ENCODE measurements around the gene CAVIN4. TPM values are rescaled to one million over a fixed set of nuclear protein-coding genes. Genes with fewer than 3 reads are reported as not detected.

CAVIN4 gene
- total RNA-seq, 1 donor from 2014 or later = 0.53 TPM

DNA sequence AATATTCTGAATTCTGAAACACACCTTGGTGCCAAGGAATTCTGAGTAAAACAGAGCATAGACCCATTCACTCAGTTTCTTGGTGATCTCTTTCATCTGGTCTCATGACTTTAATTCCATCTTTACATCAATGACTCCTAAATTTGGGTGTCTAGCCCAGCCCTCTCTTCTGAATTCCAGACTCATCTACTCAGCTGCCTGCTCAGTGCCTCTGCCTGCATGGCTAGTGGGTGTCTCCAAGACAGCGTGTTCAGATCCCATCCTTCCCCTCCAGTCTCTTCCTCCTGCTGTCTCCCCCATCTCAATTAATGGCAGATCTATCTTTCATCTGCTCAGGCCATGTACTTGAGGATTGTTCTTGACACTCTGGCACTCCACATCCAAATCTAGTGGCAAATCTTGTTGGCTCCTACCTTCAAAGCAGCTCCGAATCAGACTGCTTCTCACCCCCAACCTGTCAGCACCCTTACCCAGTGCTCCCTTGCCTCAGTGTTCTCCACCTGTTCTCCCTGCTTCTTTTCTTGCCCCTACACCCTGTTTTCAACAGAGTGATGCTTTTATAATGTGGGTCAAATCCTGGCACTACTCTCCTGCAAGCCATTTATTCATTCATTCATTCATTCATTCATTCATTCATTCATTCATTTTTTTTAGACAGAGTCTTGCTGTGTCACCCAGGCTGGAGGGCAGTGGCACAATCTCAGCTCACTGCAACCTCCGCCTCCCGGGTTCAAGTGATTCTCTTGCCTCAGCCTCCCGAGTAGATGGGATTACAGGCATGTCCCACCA is 5.3 kb downstream of the CAVIN4 start:
- FAIRE-seq = no peak
- Histone ChIP-seq H3K4me3 (ENCODE audit: low read depth, low read length) (no peak overlapping the region), H3K27me3 (ENCODE audit: control insufficient read depth, insufficient read depth, low read length) (no peaks in the 10 kb centered on the region), H3K36me3 (ENCODE audit: control insufficient read depth, insufficient read depth, low read length) (no peaks in the 10 kb centered on the region)
- no peak for TF ChIP-seq CTCF (IDR thresholded peaks at IDR 0.05; ENCODE audit: insufficient read depth, low read length, severe bottlenecking)
- DNase-seq (ENCODE audit: low read depth) = no peak

DNA sequence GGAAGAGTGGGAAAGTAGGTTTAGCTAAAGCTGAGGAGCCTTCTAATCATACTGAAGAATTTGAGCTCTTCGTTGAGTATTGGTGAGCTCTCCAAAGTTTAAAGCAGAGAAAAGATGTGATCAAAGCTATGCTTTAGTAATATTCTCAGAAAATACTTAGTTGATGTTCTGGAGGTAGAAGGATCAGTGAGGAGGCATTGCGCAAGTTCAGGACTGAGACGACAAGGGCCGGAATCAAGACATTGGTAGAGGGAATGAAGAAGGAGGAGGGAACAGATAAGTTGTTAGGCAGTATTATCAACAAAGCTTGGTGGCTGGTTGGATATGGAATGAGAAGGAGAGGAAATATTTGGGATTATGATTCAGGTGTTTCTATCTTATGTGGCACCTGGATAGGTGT is 7.1 kb downstream of the CAVIN4 start:
- TF ChIP-seq CTCF (IDR thresholded peaks at IDR 0.05; ENCODE audit: insufficient read depth, low read length, severe bottlenecking) = no peak
- FAIRE-seq (no peak), DNase-seq (ENCODE audit: low read depth) (no peak)
- Histone ChIP-seq H3K27me3 (ENCODE audit: control insufficient read depth, insufficient read depth, low read length) (no peaks in the 10 kb centered on the region), H3K36me3 (ENCODE audit: control insufficient read depth, insufficient read depth, low read length) (no peaks in the 10 kb centered on the region), H3K4me3 (ENCODE audit: low read depth, low read length) (no peak overlapping the region)

GRCh38 chr9:100586093-100586492 is 8.2 kb downstream of the CAVIN4 start:
- H3K4me3 ChIP-seq (ENCODE audit: low read depth, low read length) = no peak overlapping the region
- FAIRE-seq = no peak
- H3K27me3 ChIP-seq (ENCODE audit: control insufficient read depth, insufficient read depth, low read length) = no peaks in the 10 kb centered on the region
- no peak for TF ChIP-seq CTCF (IDR thresholded peaks at IDR 0.05; ENCODE audit: insufficient read depth, low read length, severe bottlenecking)
- DNase-seq (ENCODE audit: low read depth) = no peak
- no peaks in the 10 kb centered on the region for H3K36me3 ChIP-seq (ENCODE audit: control insufficient read depth, insufficient read depth, low read length)

DNA sequence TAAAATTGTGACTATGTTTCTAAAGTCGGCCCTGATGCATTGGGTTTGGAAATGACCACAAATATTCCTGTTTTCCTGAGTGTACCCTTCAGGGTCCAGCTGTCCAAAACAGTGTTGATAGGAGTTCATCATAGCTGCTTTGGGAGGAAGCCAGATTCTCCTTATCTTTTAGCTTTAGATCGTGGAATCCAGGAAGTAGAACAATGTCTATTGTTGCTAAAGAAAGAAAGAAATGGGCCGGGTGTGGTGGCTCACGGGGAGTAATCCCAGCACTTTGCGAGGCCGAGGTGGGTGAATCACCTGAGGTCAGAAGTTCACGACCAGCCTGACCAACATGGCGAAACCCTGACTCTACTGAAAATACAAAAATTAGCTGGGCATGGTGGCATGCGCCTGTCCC is 9.5 kb downstream of the CAVIN4 start:
- no peak for TF ChIP-seq CTCF (IDR thresholded peaks at IDR 0.05; ENCODE audit: insufficient read depth, low read length, severe bottlenecking)
- FAIRE-seq = no peak
- no peak overlapping the region for H3K4me3 ChIP-seq (ENCODE audit: low read depth, low read length)
- no peak for DNase-seq (ENCODE audit: low read depth)
- H3K27me3 ChIP-seq (ENCODE audit: control insufficient read depth, insufficient read depth, low read length) = no peaks in the 10 kb centered on the region
- H3K36me3 ChIP-seq (ENCODE audit: control insufficient read depth, insufficient read depth, low read length) = no peaks in the 10 kb centered on the region

DNA sequence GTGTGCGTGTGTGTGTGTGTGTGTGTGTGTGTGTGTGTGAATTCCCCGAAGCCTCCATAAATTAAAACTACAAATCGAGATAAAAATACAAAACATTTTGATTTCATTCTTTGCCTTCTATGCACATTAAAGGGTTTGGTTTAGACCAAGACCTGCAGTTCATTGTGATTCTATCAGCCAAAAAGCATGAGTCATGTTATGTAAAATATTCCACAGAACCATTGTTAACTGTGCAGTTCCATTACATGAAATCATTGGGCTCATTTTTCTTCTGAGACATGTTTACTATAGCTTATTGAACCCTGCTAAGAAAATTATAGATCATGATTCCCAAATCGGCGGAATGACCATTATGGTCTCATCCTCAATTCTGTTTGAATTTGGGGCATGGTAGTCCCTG is 11.7 kb downstream of the CAVIN4 start:
- Histone ChIP-seq H3K4me3 (ENCODE audit: low read depth, low read length) (no peak overlapping the region), H3K27me3 (ENCODE audit: control insufficient read depth, insufficient read depth, low read length) (no peaks in the 10 kb centered on the region), H3K36me3 (ENCODE audit: control insufficient read depth, insufficient read depth, low read length) (no peaks in the 10 kb centered on the region)
- no peak for TF ChIP-seq CTCF (IDR thresholded peaks at IDR 0.05; ENCODE audit: insufficient read depth, low read length, severe bottlenecking)
- no peak for FAIRE-seq
- peak; percentile 35 for DNase-seq (ENCODE audit: low read depth)

GRCh38 chr9:100590481-100590880 is 12.6 kb downstream of the CAVIN4 start:
- Histone ChIP-seq H3K27me3 (ENCODE audit: control insufficient read depth, insufficient read depth, low read length) (no peaks in the 10 kb centered on the region), H3K36me3 (ENCODE audit: control insufficient read depth, insufficient read depth, low read length) (no peaks in the 10 kb centered on the region), H3K4me3 (ENCODE audit: low read depth, low read length) (no peak overlapping the region)
- DNase-seq (ENCODE audit: low read depth) (no peak), FAIRE-seq (no peak)
- TF ChIP-seq CTCF (IDR thresholded peaks at IDR 0.05; ENCODE audit: insufficient read depth, low read length, severe bottlenecking) = no peak
